ENCODE measurements around the gene CREBBP. TPM values are rescaled to one million over a fixed set of nuclear protein-coding genes. Genes with fewer than 3 reads are reported as not detected.

Gene CREBBP
- total and polyA plus RNA-seq, 9 of the 15 experiments (the other 6 are each of a cell fraction or from before 2014, with no cell fraction given), result 0.70 to 24.8 (median 5.6) TPM

DNA sequence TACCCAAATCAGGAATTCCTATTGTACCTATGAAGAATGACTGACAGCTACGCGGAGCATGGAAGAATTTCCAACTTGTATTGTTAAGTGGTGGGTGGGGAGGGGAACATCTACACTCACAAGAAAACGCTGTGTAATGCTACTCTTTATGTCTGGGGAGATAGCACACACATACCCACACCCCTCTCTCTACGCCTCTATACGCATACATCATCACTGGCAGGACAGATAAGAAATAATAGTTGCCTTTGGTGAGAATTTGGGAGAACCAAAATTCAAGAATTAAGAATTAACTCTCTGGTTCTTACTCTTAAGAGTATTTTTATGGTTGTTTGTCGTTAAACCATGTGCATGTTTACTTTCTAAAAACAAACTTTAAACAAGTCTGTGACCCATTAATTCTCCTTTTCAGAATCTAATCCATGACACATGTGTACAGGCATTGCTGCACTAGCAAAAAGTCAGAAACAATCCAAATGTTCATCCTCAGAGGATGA lies 33.9 kb downstream of the CREBBP start (continued):
- TF ChIP-seq ZNF551 (CRISPR knock-in tag; IDR thresholded peaks at IDR 0.05) (no peak), CHD4 (IDR thresholded peaks at IDR 0.05; ENCODE audit: insufficient read depth, insufficient replicate concordance, low read depth, low read length, poor library complexity, severe bottlenecking) (no peak), SMARCE1 (IDR thresholded peaks at IDR 0.05) (peak; percentile 95), HDAC2 (IDR thresholded peaks at IDR 0.05) (peak; percentile 80; the same call in 1 of the 2 replicates), ZNF316 (IDR thresholded peaks at IDR 0.05) (peak; percentile 88), MXI1 (IDR thresholded peaks at IDR 0.05; ENCODE audit: low read depth, low read length) (no peak), TBL1XR1 (IDR thresholded peaks at IDR 0.05; ENCODE audit: low read length in 2 of 2) (peak in 1 of 2 experiments; percentile 87; a peak in 2 of 4 replicates), EGR1 (conservative IDR thresholded peaks at IDR 0.05) (peak; percentile 70), CBX3 (IDR thresholded peaks at IDR 0.05; ENCODE audit: borderline replicate concordance in 1 of 2, low read length in 2 of 2) (0 out of 3 replicates have a peak, but pooled peaks of 1 of the 2 experiments have one; percentile 40), MYC (IDR thresholded peaks at IDR 0.05; ENCODE audit: low read depth, low read length) (0 out of 2 replicates have a peak, but pooled peaks have one; percentile 21), MYC (CRISPR knock-in tag; IDR thresholded peaks at IDR 0.05; ENCODE audit: borderline replicate concordance, low read depth) (no peak), EP300 (IDR thresholded peaks at IDR 0.05; ENCODE audit: low read length) (peak; percentile 89), GTF2E2 (tag; IDR thresholded peaks at IDR 0.05) (no peak), NFE2 (IDR thresholded peaks at IDR 0.05; ENCODE audit: low read depth) (peak; percentile 98)
- TF ChIP-seq, protein P1, sequence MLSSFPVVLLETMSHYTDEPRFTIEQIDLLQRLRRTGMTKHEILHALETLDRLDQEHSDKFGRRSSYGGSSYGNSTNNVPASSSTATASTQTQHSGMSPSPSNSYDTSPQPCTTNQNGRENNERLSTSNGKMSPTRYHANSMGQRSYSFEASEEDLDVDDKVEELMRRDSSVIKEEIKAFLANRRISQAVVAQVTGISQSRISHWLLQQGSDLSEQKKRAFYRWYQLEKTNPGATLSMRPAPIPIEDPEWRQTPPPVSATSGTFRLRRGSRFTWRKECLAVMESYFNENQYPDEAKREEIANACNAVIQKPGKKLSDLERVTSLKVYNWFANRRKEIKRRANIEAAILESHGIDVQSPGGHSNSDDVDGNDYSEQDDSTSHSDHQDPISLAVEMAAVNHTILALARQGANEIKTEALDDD (IDR thresholded peaks at IDR 0.05), result peak; percentile 22; the same call in 1 of the 2 replicates
- TF ChIP-seq, protein P2, sequence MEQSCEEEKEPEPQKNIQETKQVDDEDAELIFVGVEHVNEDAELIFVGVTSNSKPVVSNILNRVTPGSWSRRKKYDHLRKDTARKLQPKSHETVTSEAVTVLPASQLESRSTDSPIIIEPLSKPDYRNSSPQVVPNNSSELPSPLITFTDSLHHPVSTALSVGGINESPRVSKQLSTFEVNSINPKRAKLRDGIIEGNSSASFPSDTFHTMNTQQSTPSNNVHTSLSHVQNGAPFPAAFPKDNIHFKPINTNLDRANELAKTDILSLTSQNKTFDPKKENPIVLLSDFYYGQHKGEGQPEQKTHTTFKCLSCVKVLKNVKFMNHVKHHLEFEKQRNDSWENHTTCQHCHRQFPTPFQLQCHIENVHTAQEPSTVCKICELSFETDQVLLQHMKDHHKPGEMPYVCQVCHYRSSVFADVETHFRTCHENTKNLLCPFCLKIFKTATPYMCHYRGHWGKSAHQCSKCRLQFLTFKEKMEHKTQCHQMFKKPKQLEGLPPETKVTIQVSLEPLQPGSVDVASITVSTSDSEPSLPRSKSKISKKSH (CRISPR knock-in tag; IDR thresholded peaks at IDR 0.05), result no peak
- TF ChIP-seq, protein P3, sequence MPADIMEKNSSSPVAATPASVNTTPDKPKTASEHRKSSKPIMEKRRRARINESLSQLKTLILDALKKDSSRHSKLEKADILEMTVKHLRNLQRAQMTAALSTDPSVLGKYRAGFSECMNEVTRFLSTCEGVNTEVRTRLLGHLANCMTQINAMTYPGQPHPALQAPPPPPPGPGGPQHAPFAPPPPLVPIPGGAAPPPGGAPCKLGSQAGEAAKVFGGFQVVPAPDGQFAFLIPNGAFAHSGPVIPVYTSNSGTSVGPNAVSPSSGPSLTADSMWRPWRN (IDR thresholded peaks at IDR 0.05; ENCODE audit: low read depth), result peak; percentile 25; the same call in 1 of the 2 replicates
- TF ChIP-seq, protein P4, sequence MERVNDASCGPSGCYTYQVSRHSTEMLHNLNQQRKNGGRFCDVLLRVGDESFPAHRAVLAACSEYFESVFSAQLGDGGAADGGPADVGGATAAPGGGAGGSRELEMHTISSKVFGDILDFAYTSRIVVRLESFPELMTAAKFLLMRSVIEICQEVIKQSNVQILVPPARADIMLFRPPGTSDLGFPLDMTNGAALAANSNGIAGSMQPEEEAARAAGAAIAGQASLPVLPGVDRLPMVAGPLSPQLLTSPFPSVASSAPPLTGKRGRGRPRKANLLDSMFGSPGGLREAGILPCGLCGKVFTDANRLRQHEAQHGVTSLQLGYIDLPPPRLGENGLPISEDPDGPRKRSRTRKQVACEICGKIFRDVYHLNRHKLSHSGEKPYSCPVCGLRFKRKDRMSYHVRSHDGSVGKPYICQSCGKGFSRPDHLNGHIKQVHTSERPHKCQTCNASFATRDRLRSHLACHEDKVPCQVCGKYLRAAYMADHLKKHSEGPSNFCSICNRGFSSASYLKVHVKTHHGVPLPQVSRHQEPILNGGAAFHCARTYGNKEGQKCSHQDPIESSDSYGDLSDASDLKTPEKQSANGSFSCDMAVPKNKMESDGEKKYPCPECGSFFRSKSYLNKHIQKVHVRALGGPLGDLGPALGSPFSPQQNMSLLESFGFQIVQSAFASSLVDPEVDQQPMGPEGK (CRISPR knock-in tag; IDR thresholded peaks at IDR 0.05; ENCODE audit: borderline replicate concordance), result no peak
- TF ChIP-seq, protein P5, sequence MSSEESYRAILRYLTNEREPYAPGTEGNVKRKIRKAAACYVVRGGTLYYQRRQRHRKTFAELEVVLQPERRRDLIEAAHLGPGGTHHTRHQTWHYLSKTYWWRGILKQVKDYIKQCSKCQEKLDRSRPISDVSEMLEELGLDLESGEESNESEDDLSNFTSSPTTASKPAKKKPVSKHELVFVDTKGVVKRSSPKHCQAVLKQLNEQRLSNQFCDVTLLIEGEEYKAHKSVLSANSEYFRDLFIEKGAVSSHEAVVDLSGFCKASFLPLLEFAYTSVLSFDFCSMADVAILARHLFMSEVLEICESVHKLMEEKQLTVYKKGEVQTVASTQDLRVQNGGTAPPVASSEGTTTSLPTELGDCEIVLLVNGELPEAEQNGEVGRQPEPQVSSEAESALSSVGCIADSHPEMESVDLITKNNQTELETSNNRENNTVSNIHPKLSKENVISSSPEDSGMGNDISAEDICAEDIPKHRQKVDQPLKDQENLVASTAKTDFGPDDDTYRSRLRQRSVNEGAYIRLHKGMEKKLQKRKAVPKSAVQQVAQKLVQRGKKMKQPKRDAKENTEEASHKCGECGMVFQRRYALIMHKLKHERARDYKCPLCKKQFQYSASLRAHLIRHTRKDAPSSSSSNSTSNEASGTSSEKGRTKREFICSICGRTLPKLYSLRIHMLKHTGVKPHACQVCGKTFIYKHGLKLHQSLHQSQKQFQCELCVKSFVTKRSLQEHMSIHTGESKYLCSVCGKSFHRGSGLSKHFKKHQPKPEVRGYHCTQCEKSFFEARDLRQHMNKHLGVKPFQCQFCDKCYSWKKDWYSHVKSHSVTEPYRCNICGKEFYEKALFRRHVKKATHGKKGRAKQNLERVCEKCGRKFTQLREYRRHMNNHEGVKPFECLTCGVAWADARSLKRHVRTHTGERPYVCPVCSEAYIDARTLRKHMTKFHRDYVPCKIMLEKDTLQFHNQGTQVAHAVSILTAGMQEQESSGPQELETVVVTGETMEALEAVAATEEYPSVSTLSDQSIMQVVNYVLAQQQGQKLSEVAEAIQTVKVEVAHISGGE (CRISPR knock-in tag; IDR thresholded peaks at IDR 0.05), result 0 out of 6 replicates have a peak, but pooled peaks of 1 of the 3 experiments have one; percentile 33

Data from K562 (cell line).